Epidermal melanocyte (primary cell): Measurements from ENCODE around the gene HPSE2.
"Not testable (repeated sequence)": the region's sequence is repeated elsewhere in the genome, so short reads cannot be mapped to it uniquely, and the experiment has no call there.

Experiments
- DNase-seq: peaks from one replicate; pipeline ENCODE4 v3.0.0; 2011; ENCODE audit warnings: low spot score; ENCODE audit not compliant: insufficient read length

HPSE2 gene

DNA sequence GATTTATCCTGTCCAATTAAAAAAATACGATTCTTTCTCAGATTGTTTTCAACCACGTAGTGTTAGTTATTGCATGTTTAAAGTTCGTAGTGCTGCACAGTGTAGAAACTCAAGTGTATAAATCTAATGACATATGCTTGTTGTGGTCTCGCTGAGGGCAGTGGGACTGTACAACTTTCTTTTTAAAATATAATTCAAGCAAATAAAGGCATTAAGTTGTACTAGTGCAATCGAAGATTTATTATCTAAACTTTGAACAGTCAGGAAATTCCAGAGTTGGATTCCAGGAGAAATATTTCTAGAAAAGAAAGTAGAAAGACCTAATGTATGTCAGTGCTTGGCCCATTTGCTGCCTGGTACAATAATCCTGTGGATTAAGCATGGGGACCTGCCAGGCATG, 664.8 kb downstream of the HPSE2 start:
- no peak for DNase-seq

DNA sequence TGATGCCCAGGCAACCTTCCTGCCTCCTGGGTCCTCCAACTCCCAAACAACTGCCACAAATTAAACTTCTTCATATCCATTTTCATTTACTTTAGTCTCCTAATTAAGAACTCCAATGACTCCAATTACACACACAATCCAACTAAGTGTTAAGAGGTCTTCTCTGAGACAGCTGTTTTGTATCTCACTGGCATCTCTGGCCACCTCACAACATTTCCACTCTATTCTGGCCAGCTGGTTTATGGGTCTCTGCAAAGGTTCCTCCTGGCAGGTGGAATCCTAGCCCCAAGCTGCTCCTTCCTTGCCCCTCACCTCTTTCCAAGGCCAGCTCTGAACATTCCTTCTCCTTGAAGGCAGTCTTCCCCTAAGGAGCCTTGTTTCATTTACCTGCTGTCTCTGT, 665.8 kb downstream of the HPSE2 start:
- DNase-seq: no peak

DNA sequence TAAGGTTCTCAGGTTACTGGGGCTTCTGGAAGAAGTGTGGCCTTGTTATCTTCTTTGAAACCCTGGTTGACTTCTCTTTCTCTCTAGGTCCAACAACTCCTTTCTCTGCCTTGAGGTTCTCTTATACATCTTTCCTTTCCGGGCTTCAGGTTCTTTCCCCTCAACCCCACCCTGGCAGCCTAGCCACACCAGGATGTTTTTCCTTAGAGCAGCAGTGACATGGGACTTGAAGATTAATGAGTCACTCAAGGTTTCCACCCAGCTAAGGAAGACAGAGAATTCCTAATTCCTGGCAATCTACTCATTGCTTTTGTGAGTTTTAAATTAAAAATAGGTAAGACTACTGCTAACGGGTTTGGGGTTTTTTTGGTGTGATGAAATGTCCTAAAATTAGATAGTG, 667.1 kb downstream of the HPSE2 start:
- no peak for DNase-seq

DNA sequence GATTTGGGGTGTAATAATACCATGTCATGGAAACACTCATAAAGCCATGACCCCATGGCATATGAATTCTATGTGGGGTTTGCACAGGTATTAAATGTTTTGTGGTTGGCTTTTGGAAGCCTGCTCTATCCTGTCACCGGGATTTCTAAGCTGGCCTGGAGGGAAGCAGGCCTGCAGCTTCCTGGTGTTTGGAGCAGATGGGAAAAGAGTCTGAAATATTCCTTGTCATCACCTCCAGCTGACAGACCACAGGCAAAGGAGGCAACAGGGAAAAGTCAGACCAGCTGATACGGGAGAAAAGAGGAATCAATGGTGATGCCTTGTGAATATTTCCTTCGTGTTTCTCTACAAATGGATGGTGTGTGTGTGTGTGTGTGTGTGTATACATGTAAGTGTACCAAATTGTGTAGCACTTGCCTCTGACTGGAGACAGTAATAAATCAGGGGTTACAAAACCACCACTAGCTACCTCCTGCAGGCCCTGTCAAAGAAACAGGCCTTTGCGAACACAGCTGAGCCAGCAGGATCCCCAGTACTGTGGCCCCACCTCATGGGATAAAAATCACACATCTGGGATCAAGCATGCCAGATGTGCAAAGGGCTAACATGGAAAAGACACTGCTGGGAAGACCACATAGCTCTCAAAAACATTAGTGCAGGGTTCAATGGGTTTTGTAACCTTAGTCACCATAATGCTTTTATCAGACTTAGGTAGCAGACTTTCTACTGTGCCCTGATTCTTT, 668.1 kb downstream of the HPSE2 start:
- DNase-seq: no peak

DNA sequence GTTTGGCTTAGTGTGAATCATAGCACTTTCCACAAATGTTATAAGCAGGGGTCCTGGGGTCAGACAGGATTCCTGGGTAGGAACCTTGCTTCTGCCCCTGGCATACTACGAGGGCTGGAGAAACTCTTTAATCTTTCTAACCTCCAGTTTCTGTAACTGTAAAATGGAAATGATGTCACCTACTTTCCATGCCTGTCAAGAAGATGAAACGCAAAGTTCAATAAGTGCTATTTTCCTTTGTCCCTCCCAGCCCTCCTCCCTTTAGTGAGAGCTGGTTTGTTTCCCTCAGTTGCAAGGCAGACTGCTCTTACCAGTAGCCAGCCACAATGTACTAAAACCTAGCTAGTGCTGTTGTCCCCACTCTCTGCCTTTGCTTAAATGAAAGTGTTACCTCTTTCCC, 671.8 kb downstream of the HPSE2 start:
- DNase-seq: no peak

DNA sequence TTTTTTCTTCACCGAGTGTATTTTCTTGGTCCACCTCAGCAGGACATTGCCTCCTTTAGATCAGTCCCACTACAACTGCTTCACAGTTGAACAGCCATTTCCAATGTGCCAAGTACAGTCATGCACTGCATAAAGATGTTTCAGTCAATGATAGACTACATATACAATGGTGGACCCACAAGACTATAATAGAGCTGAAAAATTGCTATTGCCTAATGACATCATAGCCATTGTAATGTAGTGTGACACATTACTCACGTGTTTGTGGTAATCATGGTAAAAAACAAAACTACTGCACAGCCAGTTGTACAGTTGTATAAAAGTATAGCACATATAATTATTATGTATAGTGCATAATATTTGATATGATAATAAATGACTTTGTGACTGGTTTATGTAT, 675.1 kb downstream of the HPSE2 start:
- DNase-seq: no peak

DNA sequence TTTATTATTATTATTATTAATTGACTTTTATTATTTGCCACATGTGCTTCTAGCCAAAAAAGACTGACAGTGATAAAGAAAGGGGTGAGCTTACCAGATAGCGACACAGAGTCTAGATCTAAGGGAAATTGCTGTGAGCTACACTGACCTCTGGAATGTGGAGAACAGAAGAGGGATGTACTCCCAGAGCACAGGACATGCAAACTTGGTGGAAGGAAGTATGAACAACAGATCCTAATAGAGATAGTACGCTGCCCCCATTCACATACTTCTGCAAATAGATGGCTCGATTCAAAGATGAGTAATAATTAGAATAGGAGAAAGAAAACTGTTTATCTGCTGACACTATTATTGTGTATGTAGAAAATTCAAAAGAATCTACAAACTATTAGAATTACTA, 679.6 kb downstream of the HPSE2 start:
- DNase-seq: no peak

DNA sequence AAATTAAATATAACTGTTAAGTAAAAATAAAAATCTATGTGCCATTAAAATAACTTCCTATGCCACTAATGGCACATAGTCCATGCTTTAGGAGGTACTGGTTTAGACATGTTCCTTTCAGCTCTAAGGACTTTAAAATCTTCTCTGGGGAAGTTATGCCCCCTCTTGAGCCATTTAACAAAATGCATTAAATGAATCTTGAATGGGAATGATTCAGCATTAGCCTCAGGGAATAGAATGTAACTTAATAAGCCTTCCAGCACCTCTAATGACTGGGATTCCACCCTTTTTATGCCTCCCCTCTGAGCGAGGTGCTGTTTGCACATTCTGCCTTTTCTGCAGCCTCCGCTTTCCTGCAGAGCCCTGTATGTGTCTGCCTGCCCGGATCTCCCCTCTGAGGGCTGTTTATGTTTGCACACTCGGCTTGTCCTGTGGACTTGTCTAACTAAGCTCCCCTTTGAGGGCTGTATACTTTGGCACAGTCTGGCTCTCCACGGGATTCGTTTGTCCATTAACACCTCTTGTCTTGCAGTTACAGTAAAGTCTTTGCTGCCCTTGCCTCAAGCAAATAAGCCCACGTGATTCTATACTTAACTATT, 680.5 kb downstream of the HPSE2 start:
- DNase-seq: peak; percentile 31

DNA sequence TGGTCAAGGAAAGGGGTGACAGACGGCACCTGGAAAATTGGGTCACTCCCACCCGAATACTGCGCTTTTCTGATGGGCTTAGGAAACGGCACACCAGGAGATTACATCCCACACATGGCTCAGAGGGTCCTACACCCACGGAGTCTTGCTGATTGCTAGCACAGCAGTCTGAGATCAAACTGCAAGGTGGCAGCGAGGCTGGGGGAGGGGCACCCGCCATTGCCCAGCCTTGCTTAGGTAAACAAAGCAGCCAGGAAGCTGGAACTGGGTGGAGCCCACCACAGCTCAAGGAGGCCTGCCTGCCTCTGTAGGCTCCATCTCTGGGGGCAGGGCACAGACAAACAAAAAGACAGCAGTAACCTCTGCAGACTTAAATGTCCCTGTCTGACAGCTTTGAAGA, 694.1 kb downstream of the HPSE2 start:
- DNase-seq: not testable (repeated sequence)

DNA sequence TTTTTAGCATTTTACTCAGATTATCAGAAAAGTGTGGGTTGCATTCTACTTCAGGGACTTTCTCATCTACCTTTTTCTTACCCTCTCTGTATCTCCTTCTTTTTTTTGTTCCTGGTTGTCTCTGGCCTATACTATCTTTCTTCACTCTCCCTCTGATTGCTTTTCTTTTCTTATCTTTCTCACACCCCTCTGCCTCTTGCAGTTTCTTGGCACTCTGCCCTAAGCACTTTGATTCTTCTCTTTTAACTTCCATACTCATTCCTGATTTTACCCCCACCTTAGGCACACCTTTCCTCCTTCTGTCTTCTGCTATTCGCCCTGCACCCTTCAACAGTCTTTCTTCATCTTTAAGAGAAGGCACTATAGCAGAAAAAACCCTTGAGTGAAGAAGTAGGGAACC, 696.1 kb downstream of the HPSE2 start:
- DNase-seq: no peak

DNA sequence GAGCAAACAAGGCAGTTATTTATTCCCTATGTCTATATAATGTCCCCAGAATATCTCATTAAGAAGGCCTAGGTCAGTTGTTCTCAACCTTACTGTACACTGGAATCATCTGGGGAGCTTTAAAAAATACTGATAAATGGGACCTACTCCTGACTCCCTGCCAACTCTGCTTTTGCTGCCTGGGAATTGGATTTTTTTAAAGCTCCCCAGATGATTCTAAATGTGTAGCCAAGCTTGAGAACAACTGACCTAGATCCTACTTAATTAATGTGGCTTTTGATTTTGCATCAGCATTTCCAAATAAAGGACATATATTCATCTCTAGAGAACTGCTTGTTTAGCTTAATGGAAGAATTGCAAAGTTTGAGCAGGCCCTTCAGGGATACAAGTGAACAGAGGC, 697.2 kb downstream of the HPSE2 start:
- DNase-seq: no peak

DNA sequence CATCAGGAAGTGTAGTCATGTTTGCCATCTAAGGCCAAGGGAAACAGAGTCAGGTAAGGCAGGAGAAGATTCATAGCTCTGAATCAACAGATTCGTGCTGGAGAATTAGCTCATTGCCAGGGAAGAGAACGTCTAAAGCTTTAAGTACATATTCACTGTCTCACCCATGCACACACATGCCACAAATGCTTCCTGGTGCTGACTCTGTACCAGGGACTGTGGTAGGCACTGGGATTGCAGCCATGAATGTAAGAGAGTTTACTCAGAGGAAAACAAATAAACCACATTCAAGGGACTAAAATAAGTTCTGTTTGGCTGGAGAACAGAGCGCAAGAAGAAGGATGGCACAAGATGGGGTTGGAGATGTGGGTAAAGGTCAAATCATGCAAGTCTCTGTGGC, 699.1 kb downstream of the HPSE2 start:
- DNase-seq: no peak

DNA sequence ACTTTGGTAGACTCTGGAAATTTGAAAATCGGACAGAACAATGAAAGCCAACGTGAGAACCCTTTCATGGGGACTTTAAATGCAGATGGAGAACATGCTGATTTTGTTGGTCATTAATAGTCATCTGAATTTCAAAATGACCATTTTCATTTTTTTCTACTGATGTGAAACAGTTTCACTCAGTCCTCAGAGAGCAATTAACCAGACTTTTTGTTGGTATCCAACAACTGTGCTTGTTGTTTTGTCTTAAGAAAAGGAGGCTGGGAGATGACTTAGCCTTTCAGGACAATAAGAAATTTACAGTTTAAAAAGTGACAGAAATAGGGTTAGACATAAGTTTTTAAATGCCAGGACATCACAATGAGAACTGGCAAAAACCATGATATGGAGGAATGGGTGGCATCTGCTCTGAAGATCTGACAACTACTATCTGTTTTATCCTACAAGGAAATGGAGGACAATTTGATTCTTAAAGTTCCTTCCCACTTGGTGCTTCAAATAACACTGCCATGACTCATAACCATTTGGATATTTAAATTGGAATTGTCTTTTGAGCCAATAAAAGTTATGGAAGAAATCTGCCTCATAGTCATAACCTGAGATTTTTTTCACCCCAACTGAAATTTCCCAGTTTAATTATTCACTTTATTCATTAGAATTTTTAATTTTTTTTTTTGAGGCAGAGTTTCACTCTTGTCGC, 701.8 kb downstream of the HPSE2 start:
- DNase-seq: no peak

DNA sequence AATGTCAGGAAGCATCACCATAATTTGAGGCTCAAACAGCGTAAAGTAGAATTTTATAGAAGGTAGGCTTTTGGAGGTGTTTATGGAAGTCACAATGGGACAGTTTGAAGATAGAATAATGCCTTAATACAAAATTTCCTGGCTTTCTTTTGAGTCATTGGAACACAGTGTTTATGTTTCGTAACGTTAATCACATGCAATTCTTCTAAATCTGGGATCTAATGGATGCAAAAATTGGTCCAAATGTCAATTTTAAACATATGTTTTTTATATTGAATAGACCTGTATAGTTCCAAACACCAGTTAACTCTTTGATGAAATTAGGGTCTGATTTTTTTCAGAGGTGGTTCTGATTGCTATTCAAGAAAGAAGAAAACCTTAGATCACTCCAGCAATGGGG, 702.4 kb downstream of the HPSE2 start:
- no peak for DNase-seq

DNA sequence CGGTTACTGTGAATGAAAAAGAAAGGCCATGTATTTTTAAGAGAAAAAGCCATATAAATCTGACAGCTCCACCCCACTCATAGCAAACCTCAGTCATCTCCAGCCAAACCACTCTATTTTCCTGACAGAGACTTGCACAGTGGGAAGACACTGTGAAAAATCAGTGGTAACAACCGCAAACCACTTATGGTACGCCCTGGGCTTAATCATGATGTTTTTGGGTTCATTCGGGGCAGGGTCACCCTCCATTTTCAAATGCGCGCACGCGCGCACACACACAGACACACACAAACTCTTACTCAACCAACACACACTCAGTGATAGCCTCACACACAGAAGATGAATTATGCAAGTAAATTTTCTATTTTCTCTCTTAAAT, 706.9 kb downstream of the HPSE2 start:
- no peak for DNase-seq

DNA sequence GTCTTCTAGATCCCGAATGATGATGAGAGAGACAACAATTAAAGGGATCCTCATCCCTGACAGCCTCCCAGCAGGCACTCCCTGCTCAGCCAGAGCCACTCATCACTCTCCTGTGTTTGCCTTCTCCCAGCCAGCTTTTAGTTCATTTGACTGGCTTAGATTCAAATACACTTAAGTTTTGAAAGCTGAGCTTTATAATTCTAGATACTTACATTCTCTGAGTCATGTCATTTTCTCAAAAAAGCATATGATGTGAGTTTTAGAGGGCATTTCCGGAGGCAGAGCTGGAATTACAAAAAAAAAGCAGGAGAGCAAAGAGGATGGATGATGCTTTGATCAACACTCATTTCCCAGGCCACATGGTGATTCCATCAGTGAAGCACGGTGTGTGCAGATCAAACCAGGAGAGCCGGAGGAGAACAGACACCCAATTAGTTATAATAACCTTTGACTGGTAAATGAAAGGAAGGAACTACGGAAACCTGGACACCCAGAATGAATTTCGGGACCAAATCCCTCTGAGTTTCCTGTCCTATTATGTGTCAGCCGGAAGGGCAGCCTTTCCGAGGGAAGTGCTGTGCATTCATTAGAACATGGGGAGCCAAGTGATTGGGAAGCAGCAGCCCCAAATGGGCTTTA, 707.4 kb downstream of the HPSE2 start:
- no peak for DNase-seq

DNA sequence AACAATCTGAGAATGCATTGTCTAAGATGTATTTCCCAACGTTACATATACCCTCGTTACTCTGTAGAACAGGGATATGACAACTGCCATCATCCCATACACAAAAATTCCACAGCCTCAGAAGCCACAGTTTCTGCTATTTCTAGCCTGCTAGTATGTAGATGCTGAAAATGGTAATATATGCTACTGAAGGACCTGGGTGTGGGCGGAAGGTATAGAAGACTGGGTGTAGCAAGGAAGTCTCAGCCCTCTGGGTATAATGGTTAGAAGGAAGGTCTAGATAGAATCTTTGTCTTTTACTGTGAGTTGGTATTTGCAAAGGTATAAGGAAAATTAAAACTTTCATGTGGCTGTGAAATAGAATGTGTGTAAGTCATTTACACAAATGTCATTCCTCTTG, 709.7 kb downstream of the HPSE2 start:
- no peak for DNase-seq

DNA sequence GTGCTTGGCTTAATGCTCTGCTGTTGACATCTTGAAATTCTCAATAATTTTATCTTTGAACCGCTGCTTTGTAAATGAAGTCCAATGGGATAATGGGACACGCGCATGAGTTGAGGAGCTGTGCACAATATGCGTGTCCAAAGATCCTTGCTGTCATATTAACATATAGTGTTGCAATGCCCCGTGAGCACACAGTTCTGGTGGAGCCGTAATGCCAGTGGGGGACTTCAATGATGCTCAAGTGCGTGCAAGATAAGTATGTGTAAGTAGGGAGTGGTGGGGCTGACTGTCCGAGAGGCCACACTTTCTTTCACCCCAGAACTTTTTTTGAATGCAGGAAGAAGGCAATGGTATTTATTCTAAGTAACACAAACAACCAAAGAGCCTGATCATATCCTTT, 711.5 kb downstream of the HPSE2 start:
- DNase-seq: no peak

DNA sequence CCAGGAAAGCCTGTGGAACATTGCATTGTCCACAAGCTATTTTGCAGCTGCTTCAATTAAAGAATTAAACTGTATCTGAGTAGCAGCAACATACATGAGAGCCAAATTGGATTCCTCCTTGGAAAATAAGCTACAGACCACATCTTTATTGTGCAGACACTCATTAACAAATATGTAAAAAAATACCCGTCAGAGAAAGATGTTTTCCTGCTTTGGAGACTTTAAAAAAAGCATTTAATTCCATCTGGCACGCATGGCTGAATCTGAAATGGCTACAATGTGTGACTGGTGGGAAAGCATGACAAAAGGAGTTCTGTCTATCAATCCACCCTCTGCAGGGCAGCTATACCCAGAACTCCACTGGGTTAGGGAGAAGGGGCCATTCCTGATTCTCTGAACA, 715.8 kb downstream of the HPSE2 start:
- DNase-seq: no peak

DNA sequence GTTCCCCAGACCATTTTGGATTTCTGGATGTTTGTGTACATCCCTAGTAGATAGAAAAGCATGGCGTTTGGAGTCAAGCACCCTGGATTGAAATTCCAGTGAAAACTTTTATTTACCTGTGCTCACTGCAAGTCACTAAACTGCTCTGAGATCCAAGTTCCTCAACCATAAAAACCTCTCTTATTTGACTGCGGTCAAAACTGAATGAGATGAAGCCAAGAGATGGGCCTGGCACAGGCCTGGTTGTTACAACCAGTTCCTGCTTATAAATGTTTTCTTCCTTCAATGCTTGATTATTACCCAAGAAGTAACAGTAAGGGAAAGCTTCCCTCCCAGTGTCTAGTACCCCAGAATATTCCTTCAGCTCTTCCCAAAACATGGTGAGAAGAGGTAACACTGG, 718.0 kb downstream of the HPSE2 start:
- DNase-seq: no peak

DNA sequence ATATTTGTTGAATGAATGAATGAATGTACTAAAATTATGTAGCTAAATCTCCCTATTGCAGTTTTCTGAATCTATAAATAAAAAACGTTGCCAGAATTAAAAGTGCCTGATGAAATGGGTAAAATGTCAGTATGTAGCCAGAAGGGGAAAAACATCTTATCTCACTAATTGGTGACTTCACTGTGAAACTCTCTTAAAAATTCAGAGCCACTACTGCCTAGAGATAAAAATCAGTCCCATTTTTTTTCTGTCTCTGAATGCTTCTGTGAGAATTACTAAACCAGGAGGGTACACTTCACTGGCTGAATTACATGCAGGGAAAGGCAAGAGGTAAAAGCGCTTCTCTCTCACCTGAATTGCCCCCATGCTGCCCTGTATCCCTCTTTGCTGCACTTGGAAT, 719.3 kb downstream of the HPSE2 start:
- no peak for DNase-seq

DNA sequence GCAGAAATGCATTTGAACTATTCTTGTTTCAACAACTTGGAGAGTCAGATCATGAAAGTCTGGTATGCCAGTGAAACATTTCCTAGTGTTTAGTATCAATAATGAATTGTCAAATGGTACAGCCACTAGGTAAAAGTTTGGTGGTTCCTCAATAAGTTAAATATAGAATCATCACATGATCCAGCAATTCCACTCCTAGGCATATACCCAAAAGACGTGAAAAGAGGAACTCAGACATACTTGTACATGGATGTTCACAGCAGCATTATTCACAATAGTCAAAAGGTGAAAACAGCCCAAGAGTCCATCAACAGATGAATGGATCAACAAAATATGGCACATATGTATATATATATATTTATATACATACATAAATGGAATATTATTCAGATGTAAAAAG, 721.9 kb downstream of the HPSE2 start:
- DNase-seq: no peak
